H9 (cell line): Measurements from ENCODE around the gene NFASC. TPM values are rescaled to one million over a fixed set of nuclear protein-coding genes. Genes with fewer than 3 reads are reported as not detected.

ENCODE experiments used
- DNase-seq: peaks from one replicate; pipeline ENCODE4 v3.0.0-alpha.2; 2017
- H2AFZ ChIP-seq: one replicate; pipeline ENCODE4 v1.6.1; 2013; ENCODE audit warnings: mild to moderate bottlenecking, low read length, control low read depth, moderate library complexity
- H2AK5ac ChIP-seq: 2 replicates; pipeline ENCODE4 v1.6.1; 2013; ENCODE audit warnings: low read length, control low read depth, mixed read lengths; ENCODE audit not compliant: insufficient read length
- H2BK120ac ChIP-seq: one replicate; pipeline ENCODE4 v1.6.1; 2013; ENCODE audit warnings: low read depth, mild to moderate bottlenecking, low read length, control low read depth, inconsistent platforms; ENCODE audit not compliant: poor library complexity, severe bottlenecking
- H2BK12ac ChIP-seq: 2 replicates; pipeline ENCODE4 v1.6.1; 2013; ENCODE audit warnings: low read length, control low read depth, mixed read lengths, low read depth; ENCODE audit not compliant: insufficient read length
- H2BK15ac ChIP-seq: 2 replicates; pipeline ENCODE4 v1.6.1; 2013; ENCODE audit warnings: low read depth, low read length, control low read depth
- H2BK20ac ChIP-seq: one replicate; pipeline ENCODE4 v1.6.1; 2013; ENCODE audit warnings: low read depth, mild to moderate bottlenecking, low read length, control low read depth, inconsistent platforms; ENCODE audit not compliant: poor library complexity, severe bottlenecking
- H2BK5ac ChIP-seq: 2 replicates; pipeline ENCODE4 v1.6.1; 2013; ENCODE audit warnings: low read length, control low read depth, mixed read lengths; ENCODE audit not compliant: insufficient read length
- H3K14ac ChIP-seq: 2 replicates; pipeline ENCODE4 v1.6.1; 2013; ENCODE audit warnings: low read length, control low read depth; ENCODE audit not compliant: insufficient read depth
- H3K18ac ChIP-seq: 2 replicates; pipeline ENCODE4 v1.6.1; 2013; ENCODE audit warnings: low read depth, mild to moderate bottlenecking, mixed read lengths, low read length, control low read depth; ENCODE audit not compliant: insufficient read length
- H3K23ac ChIP-seq: 2 replicates; pipeline ENCODE4 v1.6.1; 2013; ENCODE audit warnings: low read length, control low read depth, mixed read lengths, low read depth; ENCODE audit not compliant: insufficient read length
- H3K23me2 ChIP-seq: 2 replicates; pipeline ENCODE4 v1.6.1; 2013; ENCODE audit warnings: low read depth, mild to moderate bottlenecking, mixed read lengths, low read length, control low read depth; ENCODE audit not compliant: insufficient read length, poor library complexity, severe bottlenecking
- H3K27ac ChIP-seq: 2 replicates; pipeline ENCODE4 v1.5.1; 2013; ENCODE audit warnings: low read length, control low read depth, mixed read lengths, low read depth; ENCODE audit not compliant: insufficient read length
- H3K27me3 ChIP-seq: 2 replicates; pipeline ENCODE4 v1.6.1; 2013; ENCODE audit warnings: low read length, control low read depth, inconsistent platforms; ENCODE audit not compliant: insufficient read depth
- H3K4ac ChIP-seq: 2 replicates; pipeline ENCODE4 v1.6.1; 2013; ENCODE audit warnings: low read depth, mild to moderate bottlenecking, control low read depth, inconsistent platforms, low read length, moderate library complexity
- H3K4me1 ChIP-seq: 2 replicates; pipeline ENCODE4 v1.6.1; 2013; ENCODE audit warnings: low read length, control low read depth, inconsistent platforms; ENCODE audit not compliant: insufficient read depth
- H3K4me2 ChIP-seq: 2 replicates; pipeline ENCODE4 v1.6.1; 2013; ENCODE audit warnings: low read length, control low read depth, mixed read lengths; ENCODE audit not compliant: insufficient read length, insufficient read depth
- H3K56ac ChIP-seq: 2 replicates; pipeline ENCODE4 v1.6.1; 2013; ENCODE audit warnings: low read depth, mild to moderate bottlenecking, mixed read lengths, low read length, control low read depth; ENCODE audit not compliant: insufficient read length
- H3K79me1 ChIP-seq: 2 replicates; pipeline ENCODE4 v1.6.1; 2013; ENCODE audit warnings: low read depth, mild to moderate bottlenecking, moderate library complexity, low read length, control low read depth, inconsistent platforms; ENCODE audit not compliant: insufficient read depth, poor library complexity, severe bottlenecking
- H3K79me2 ChIP-seq: 2 replicates; pipeline ENCODE4 v1.6.1; 2013; ENCODE audit warnings: low read length, control low read depth, inconsistent platforms; ENCODE audit not compliant: insufficient read depth
- H3K9ac ChIP-seq: 2 replicates; pipeline ENCODE4 v1.6.1; 2013; ENCODE audit warnings: low read length, control low read depth, mixed read lengths; ENCODE audit not compliant: insufficient read length; ENCODE audit errors: extremely low read depth
- H3K9me3 ChIP-seq: one replicate; pipeline ENCODE4 v1.6.1; 2013; ENCODE audit warnings: low read depth, low read length, inconsistent platforms; ENCODE audit not compliant: control insufficient read depth
- H3T11ph ChIP-seq: one replicate; pipeline ENCODE4 v1.6.1; 2013; ENCODE audit warnings: mild to moderate bottlenecking, low read length, control low read depth, inconsistent platforms
- H4K20me1 ChIP-seq: one replicate; pipeline ENCODE4 v1.6.1; 2013; ENCODE audit not compliant: control insufficient read depth, insufficient read length, insufficient read depth
- H4K5ac ChIP-seq: 2 replicates; pipeline ENCODE4 v1.6.1; 2013; ENCODE audit warnings: low read depth, mild to moderate bottlenecking, mixed read lengths, low read length, control low read depth; ENCODE audit not compliant: insufficient read length
- H4K8ac ChIP-seq: replicated peaks from 2 replicates; pipeline ENCODE4 v1.6.1; 2013; ENCODE audit warnings: low read length, control low read depth, mixed read lengths, low read depth; ENCODE audit not compliant: insufficient read length
- H4K91ac ChIP-seq: 2 replicates; pipeline ENCODE4 v1.6.1; 2013; ENCODE audit warnings: low read depth, mild to moderate bottlenecking, moderate library complexity, mixed read lengths, low read length, control low read depth; ENCODE audit not compliant: insufficient read length
- H3K27ac Mint-ChIP-seq, 3 experiments: 2 replicates in 2 of 3; 3 replicates in 1 of 3; pipeline ENCODE4 v1.8.0; 2020 to 2021; ENCODE audit warnings: mixed read lengths in 3 of 3, mild to moderate bottlenecking in 1 of 3, moderate library complexity in 1 of 3
- H3K27me3 Mint-ChIP-seq: 2 replicates; pipeline ENCODE4 v1.8.0; 2021; ENCODE audit warnings: low read depth, mild to moderate bottlenecking, moderate library complexity, mixed read lengths
- H3K36me3 Mint-ChIP-seq, 3 experiments: 2 replicates in 2 of 3; 3 replicates in 1 of 3; pipeline ENCODE4 v1.8.0; 2020 to 2021; ENCODE audit warnings: low read depth in 3 of 3, mixed read lengths in 3 of 3; ENCODE audit not compliant: insufficient read depth in 1 of 3
- H3K4me1 Mint-ChIP-seq, 2 experiments: 2 replicates each; pipeline ENCODE4 v1.8.0; 2020; ENCODE audit warnings: mixed read lengths in 2 of 2
- H3K4me3 Mint-ChIP-seq, 2 experiments: 2 replicates in 1 of 2; 3 replicates in 1 of 2; pipeline ENCODE4 v1.8.0; 2020 to 2021; ENCODE audit warnings: mild to moderate bottlenecking in 2 of 2, mixed read lengths in 2 of 2, moderate library complexity in 1 of 2
- H3K9me3 Mint-ChIP-seq, 2 experiments: 2 replicates in 1 of 2; 3 replicates in 1 of 2; pipeline ENCODE4 v1.8.0; 2020; ENCODE audit warnings: mild to moderate bottlenecking in 2 of 2, mixed read lengths in 2 of 2, moderate library complexity in 1 of 2
- WGBS: extraction: QIAGEN DNeasy Blood & Tissue Kit; methylation state at CpG from one replicate; pipeline ENCODE4 v1.1.7; 2013; ENCODE audit warnings: missing lambda C conversion rate, low lambda C conversion rate, mixed read lengths; ENCODE audit not compliant: insufficient read length; ENCODE audit errors: extremely low coverage; 5-methylcytosine and 5-hydroxymethylcytosine counted together
- total RNA-seq: library from RNA; stranded (reverse); gene quantifications from 2 replicates; pipeline ENCODE4 v1.2.1, GENCODE V29; 2021
- TF ChIP-seq, protein P1 (sequence below): fragments of 200-600 bp; sonication (generic); conservative IDR thresholded peaks from 3 replicates; pipeline ENCODE4 v1.8.0; 2021; ENCODE audit warnings: antibody characterized with exemption, mild to moderate bottlenecking

NFASC gene
- total RNA-seq, 1 experiment from 2014 or later = 5.0 TPM

GRCh38 chr1:205064301-205064700 is 193.6 kb downstream of the NFASC start:
- WGBS = no CpG with 5 or more reads among the region's 11 CpGs
- H3K27ac ChIP-seq = no peak overlapping the region
- H3K79me1 ChIP-seq = no peaks in the 10 kb centered on the region
- no peak overlapping the region for H3K23ac ChIP-seq
- H2BK12ac ChIP-seq = no peak overlapping the region
- H3K4me2 ChIP-seq = no peak overlapping the region
- Mint-ChIP-seq H3K4me3 (no peak overlapping the region), H3K9me3 (no peaks in the 10 kb centered on the region), H3K4me1 (peaks cover 4% of the 10 kb centered on the region in 2 experiments), H3K27me3 (peaks cover 3% of the 10 kb centered on the region; the same call in 1 of the 2 replicates), H3K36me3 (no peaks in the 10 kb centered on the region), H3K27ac (no peak overlapping the region)
- H2BK15ac ChIP-seq = no peak overlapping the region
- H3K4ac ChIP-seq = no peak overlapping the region
- H3K23me2 ChIP-seq = peaks cover 3% of the 10 kb centered on the region
- H3K14ac ChIP-seq = no peak overlapping the region
- H4K5ac ChIP-seq = no peak overlapping the region
- H3K56ac ChIP-seq = no peak overlapping the region
- no peaks in the 10 kb centered on the region for H3K79me2 ChIP-seq
- no peak overlapping the region for H2BK20ac ChIP-seq
- no peak overlapping the region for H3T11ph ChIP-seq
- H4K8ac ChIP-seq = no peak overlapping the region
- no peaks in the 10 kb centered on the region for H4K20me1 ChIP-seq
- DNase-seq = no peak
- no peak overlapping the region for H2BK120ac ChIP-seq
- H3K27me3 ChIP-seq = no peaks in the 10 kb centered on the region
- TF ChIP-seq, protein P1, sequence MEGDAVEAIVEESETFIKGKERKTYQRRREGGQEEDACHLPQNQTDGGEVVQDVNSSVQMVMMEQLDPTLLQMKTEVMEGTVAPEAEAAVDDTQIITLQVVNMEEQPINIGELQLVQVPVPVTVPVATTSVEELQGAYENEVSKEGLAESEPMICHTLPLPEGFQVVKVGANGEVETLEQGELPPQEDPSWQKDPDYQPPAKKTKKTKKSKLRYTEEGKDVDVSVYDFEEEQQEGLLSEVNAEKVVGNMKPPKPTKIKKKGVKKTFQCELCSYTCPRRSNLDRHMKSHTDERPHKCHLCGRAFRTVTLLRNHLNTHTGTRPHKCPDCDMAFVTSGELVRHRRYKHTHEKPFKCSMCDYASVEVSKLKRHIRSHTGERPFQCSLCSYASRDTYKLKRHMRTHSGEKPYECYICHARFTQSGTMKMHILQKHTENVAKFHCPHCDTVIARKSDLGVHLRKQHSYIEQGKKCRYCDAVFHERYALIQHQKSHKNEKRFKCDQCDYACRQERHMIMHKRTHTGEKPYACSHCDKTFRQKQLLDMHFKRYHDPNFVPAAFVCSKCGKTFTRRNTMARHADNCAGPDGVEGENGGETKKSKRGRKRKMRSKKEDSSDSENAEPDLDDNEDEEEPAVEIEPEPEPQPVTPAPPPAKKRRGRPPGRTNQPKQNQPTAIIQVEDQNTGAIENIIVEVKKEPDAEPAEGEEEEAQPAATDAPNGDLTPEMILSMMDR = no peak
- H2BK5ac ChIP-seq = no peak overlapping the region
- no peak overlapping the region for H3K18ac ChIP-seq
- no peak overlapping the region for H4K91ac ChIP-seq
- no peaks in the 10 kb centered on the region for H3K4me1 ChIP-seq
- H2AK5ac ChIP-seq = no peak overlapping the region
- H3K9me3 ChIP-seq = no peaks in the 10 kb centered on the region
- no peak overlapping the region for H2AFZ ChIP-seq
- no peak overlapping the region for H3K9ac ChIP-seq
